ENCODE measurements around the gene POM121L2. TPM values are rescaled to one million over a fixed set of nuclear protein-coding genes. Genes with fewer than 3 reads are reported as not detected.
A peak's percentile ranks its signal among the peaks of the same experiment; 100 is the strongest.

Gene POM121L2
- total and polyA plus RNA-seq, 9 of the 15 experiments (the other 6 are each of a cell fraction or from before 2014, with no cell fraction given): 0.23 to 0.45 TPM; not detected in 7

DNA sequence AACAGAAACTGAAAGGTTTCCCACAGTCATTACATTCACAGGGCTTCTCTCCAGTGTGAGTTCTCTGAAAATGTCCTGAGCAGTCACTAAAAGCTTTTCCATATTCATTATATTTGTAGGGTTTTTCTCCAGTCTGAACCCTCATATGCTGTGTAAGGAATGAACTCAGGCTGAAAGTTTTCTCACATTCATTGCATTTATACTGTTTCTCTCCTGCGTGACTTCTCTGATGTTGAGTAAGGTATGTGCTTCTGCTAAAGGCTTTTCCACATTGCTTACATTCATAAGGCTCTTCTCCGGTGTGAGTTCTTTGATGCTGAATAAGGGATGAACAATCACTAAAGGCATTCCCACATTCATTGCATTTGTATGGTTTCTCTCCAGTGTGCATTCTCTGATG, 46.7 kb upstream of the POM121L2 start:
- no peak overlapping the region for H3K9ac ChIP-seq (ENCODE audit: insufficient read depth in 1 of 2, low read depth in 2 of 2, low read length in 2 of 2)
- FAIRE-seq (no peak), ATAC-seq (no peak), DNase-seq (ENCODE audit: extremely low read depth in 1 of 4, low spot score in 3 of 4) (no peak)
- WGBS (ENCODE audit: insufficient coverage, low coverage, missing lambda C conversion rate): 29% methylated on average over 2 of the region's 2 CpGs
- no TSS peak for BruUV-seq (replicated peaks)
- no peak overlapping the region for H3K4me2 ChIP-seq (ENCODE audit: insufficient read depth, low read length)
- no peaks in the 10 kb centered on the region for H3K36me3 ChIP-seq (ENCODE audit: control insufficient read depth, insufficient read depth, low read length)
- ChIA-PET CTCF (ENCODE audit: low intra/inter-chr PET ratio) (no interaction called here), POLR2A (no interaction called here)
- in situ Hi-C loops (cut with MboI): no loop called here
- H3K27me3 ChIP-seq (ENCODE audit: control insufficient read depth in 2 of 2, insufficient read depth in 2 of 2, low read length in 2 of 2): no peaks in the 10 kb centered on the region
- H2AFZ ChIP-seq (ENCODE audit: low read depth, low read length): no peak overlapping the region
- H3K9me3 ChIP-seq (replicated peaks; ENCODE audit: control insufficient read depth, insufficient read depth, low read depth, low read length): peaks cover 6% of the 10 kb centered on the region
- H3K27ac ChIP-seq (ENCODE audit: extremely low read depth, low read depth, low read length): no peak overlapping the region
- intact Hi-C loops (cut with micrococcal nuclease): no loop called here
- H3K9me1 ChIP-seq (ENCODE audit: control insufficient read depth, insufficient read depth, low read length): no peaks in the 10 kb centered on the region
- no peaks in the 10 kb centered on the region for H3K4me1 ChIP-seq (replicated peaks in 1 of 2; ENCODE audit: control insufficient read depth in 2 of 2, insufficient read depth in 2 of 2, low read length in 2 of 2)
- no peaks in the 10 kb centered on the region for H3K79me2 ChIP-seq (ENCODE audit: control insufficient read depth, insufficient read depth, low read length)
- TF ChIP-seq TRIM24 (IDR thresholded peaks at IDR 0.05) (no peak), ZNF274 (IDR thresholded peaks at IDR 0.05; ENCODE audit: borderline replicate concordance, low read depth, low read length) (peak; percentile 98), TRIM28 (IDR thresholded peaks at IDR 0.05) (peak; percentile 71; the same call in 1 of the 2 replicates), FOSL1 (tag; conservative IDR thresholded peaks at IDR 0.05) (no peak)
- no peak overlapping the region for H3K4me3 ChIP-seq
- no peaks in the 10 kb centered on the region for H4K20me1 ChIP-seq (replicated peaks; ENCODE audit: control insufficient read depth, insufficient read depth, low read length)

DNA sequence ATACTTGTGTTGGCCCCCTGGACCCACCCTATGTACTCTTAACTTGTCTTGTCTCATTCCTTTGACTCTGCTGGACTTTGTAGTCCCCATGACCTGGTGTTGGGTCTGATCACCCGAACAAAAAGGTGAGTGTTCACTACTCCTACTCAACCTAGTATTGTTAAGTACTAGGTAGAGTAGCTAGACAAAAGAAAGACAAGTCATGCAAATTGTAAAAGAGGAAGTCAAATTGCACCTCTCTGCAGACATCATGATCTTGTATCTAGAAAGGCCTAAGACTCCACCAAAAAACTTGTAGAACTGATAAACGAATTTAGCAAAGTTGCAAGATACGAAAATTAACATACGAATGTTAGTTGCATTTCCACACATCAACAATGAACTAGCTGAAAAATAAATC, 40.8 kb upstream of the POM121L2 start:
- H3K36me3 ChIP-seq (ENCODE audit: control insufficient read depth, insufficient read depth, low read length): no peaks in the 10 kb centered on the region
- H3K4me1 ChIP-seq (replicated peaks in 1 of 2; ENCODE audit: control insufficient read depth in 2 of 2, insufficient read depth in 2 of 2, low read length in 2 of 2): no peaks in the 10 kb centered on the region; a peak in 1 of 5 replicates
- no peaks in the 10 kb centered on the region for H3K27me3 ChIP-seq (ENCODE audit: control insufficient read depth in 2 of 2, insufficient read depth in 2 of 2, low read length in 2 of 2)
- FAIRE-seq (no peak), DNase-seq (ENCODE audit: extremely low read depth in 1 of 4, low spot score in 3 of 4) (no peak), ATAC-seq (no peak)
- no peak overlapping the region for H3K9ac ChIP-seq (ENCODE audit: insufficient read depth in 1 of 2, low read depth in 2 of 2, low read length in 2 of 2)
- peak overlapping the region; percentile 43; the same call in 1 of the 2 replicates for H2AFZ ChIP-seq (ENCODE audit: low read depth, low read length)
- POLR2A ChIA-PET: interaction anchor here (1.0 to 1.1 kb wide), 2 partner anchors 10 to 12 kb away, joined by 3 to 5 read pairs; no protein-coding TSS in a partner anchor
- BruUV-seq (replicated peaks): no TSS peak
- H3K4me2 ChIP-seq (ENCODE audit: insufficient read depth, low read length): no peak overlapping the region; the same call in 1 of the 2 replicates
- H3K4me3 ChIP-seq: no peak overlapping the region
- H3K9me1 ChIP-seq (ENCODE audit: control insufficient read depth, insufficient read depth, low read length): no peaks in the 10 kb centered on the region
- TF ChIP-seq SPI1 (IDR thresholded peaks at IDR 0.05; ENCODE audit: borderline replicate concordance, low read depth, low read length): peak; percentile 93
- TF ChIP-seq, protein P1, sequence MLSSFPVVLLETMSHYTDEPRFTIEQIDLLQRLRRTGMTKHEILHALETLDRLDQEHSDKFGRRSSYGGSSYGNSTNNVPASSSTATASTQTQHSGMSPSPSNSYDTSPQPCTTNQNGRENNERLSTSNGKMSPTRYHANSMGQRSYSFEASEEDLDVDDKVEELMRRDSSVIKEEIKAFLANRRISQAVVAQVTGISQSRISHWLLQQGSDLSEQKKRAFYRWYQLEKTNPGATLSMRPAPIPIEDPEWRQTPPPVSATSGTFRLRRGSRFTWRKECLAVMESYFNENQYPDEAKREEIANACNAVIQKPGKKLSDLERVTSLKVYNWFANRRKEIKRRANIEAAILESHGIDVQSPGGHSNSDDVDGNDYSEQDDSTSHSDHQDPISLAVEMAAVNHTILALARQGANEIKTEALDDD (IDR thresholded peaks at IDR 0.05): peak; percentile 92
- 0 out of 2 replicates have a peak, but pooled peaks have one; percentile 18 for TF ChIP-seq NFE2 (IDR thresholded peaks at IDR 0.05; ENCODE audit: low read depth)
- TF ChIP-seq RBM25 (IDR thresholded peaks at IDR 0.05; ENCODE audit: low read depth, low read length, severe bottlenecking): no peak
- no peak for TF ChIP-seq RBM22 (IDR thresholded peaks at IDR 0.05; ENCODE audit: low read depth, low read length, poor library complexity, severe bottlenecking)
- WGBS (ENCODE audit: insufficient coverage, low coverage, missing lambda C conversion rate): 11% methylated on average over 4 of the region's 4 CpGs
- no peaks in the 10 kb centered on the region for H3K79me2 ChIP-seq (ENCODE audit: control insufficient read depth, insufficient read depth, low read length)
- H3K27ac ChIP-seq (ENCODE audit: extremely low read depth, low read depth, low read length): 0 out of 3 replicates have a peak overlapping the region, but pooled peaks have one; percentile 14
- peaks cover 8% of the 10 kb centered on the region; the same call in 1 of the 2 replicates for H3K9me3 ChIP-seq (replicated peaks; ENCODE audit: control insufficient read depth, insufficient read depth, low read depth, low read length)
- in situ Hi-C loops (cut with MboI): no loop called here
- intact Hi-C loops (cut with micrococcal nuclease): no loop called here
- no peaks in the 10 kb centered on the region for H4K20me1 ChIP-seq (replicated peaks; ENCODE audit: control insufficient read depth, insufficient read depth, low read length)
- CTCF ChIA-PET (ENCODE audit: low intra/inter-chr PET ratio): no interaction called here
